ENCODE measurements around the gene RAB22A. TPM values are rescaled to one million over a fixed set of nuclear protein-coding genes. Genes with fewer than 3 reads are reported as not detected.
A peak's percentile ranks its signal among the peaks of the same experiment; 100 is the strongest.

RAB22A gene
- total and polyA plus RNA-seq, 7 donors = 8.0 to 21.6 (median 17.6) TPM

DNA sequence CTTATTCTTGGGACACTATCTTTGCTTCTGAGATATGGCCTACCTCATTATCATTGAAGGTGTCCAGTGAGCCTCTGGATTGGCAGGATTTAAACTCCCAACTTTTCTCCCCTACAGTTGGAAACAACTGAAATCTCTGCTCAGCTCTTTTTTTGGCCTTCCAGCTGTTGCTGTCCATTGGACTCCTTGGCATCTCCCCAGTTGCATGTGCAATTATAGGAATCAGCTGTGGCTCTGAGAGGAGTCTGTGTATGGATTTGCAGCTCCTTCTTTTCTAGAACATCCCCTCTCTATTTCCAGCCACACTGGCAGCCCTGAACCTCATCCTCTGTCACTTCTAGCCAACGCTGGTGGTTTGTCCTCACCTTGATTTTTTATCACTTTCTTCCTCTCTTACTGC lies 21.2 kb downstream of the RAB22A start:
- no peak overlapping the region for H3K4me3 ChIP-seq
- TF ChIP-seq POLR2A (IDR thresholded peaks at IDR 0.05) = no peak
- no peak for TF ChIP-seq EP300 (IDR thresholded peaks at IDR 0.05)
- TF ChIP-seq CTCF (IDR thresholded peaks at IDR 0.05) = no peak
- TF ChIP-seq POLR2AphosphoS5 (IDR thresholded peaks at IDR 0.05) = no peak
- H3K4me1 ChIP-seq = peaks cover 0 to 40% (median 24%) of the 10 kb centered on the region in 4 donors
- no peaks in the 10 kb centered on the region for H3K36me3 ChIP-seq
- intact Hi-C loops (cut with DNase I) = no loop called here
- H3K27me3 ChIP-seq = no peaks in the 10 kb centered on the region
- no peak for DNase-seq
- H3K9me3 ChIP-seq = no peaks in the 10 kb centered on the region
- peak overlapping the region in 2 of 4 donors; percentile 3 to 33 for H3K27ac ChIP-seq
- 56 to 88% methylated on average over 1 of the region's 1 CpG for WGBS, 2 donors

GRCh38 chr20:58331961-58332551 lies 22.5 kb downstream of the RAB22A start:
- no peaks in the 10 kb centered on the region for H3K9me3 ChIP-seq
- DNase-seq = no peak
- peaks cover 0 to 39% (median 24%) of the 10 kb centered on the region in 4 donors for H3K4me1 ChIP-seq
- H3K4me3 ChIP-seq = no peak overlapping the region
- H3K27me3 ChIP-seq = no peaks in the 10 kb centered on the region
- TF ChIP-seq POLR2AphosphoS5 (IDR thresholded peaks at IDR 0.05) (no peak), EP300 (IDR thresholded peaks at IDR 0.05) (no peak), CTCF (IDR thresholded peaks at IDR 0.05) (no peak), POLR2A (IDR thresholded peaks at IDR 0.05) (no peak)
- intact Hi-C loops (cut with DNase I) = no loop called here
- WGBS, 2 donors = 34 to 61% methylated on average over 3 of the region's 3 CpGs
- H3K27ac ChIP-seq = no peak overlapping the region
- no peaks in the 10 kb centered on the region for H3K36me3 ChIP-seq

GRCh38 chr20:58339741-58340140 lies 30.2 kb downstream of the RAB22A start:
- no peak overlapping the region for H3K4me3 ChIP-seq
- no peak for DNase-seq
- no peak for TF ChIP-seq POLR2AphosphoS5 (IDR thresholded peaks at IDR 0.05)
- no peak for TF ChIP-seq CTCF (IDR thresholded peaks at IDR 0.05)
- no peak for TF ChIP-seq POLR2A (IDR thresholded peaks at IDR 0.05)
- no peak for TF ChIP-seq EP300 (IDR thresholded peaks at IDR 0.05)
- peaks cover 0 to 2% (median 0%) of the 10 kb centered on the region in 4 donors for H3K36me3 ChIP-seq
- H3K27ac ChIP-seq = no peak overlapping the region
- WGBS, 2 donors = 97 to 99% methylated on average over 6 of the region's 6 CpGs
- H3K9me3 ChIP-seq = no peaks in the 10 kb centered on the region
- intact Hi-C loops (cut with DNase I) = no loop called here
- no peaks in the 10 kb centered on the region for H3K27me3 ChIP-seq
- peaks cover 0 to 9% (median 0%) of the 10 kb centered on the region in 4 donors for H3K4me1 ChIP-seq

DNA sequence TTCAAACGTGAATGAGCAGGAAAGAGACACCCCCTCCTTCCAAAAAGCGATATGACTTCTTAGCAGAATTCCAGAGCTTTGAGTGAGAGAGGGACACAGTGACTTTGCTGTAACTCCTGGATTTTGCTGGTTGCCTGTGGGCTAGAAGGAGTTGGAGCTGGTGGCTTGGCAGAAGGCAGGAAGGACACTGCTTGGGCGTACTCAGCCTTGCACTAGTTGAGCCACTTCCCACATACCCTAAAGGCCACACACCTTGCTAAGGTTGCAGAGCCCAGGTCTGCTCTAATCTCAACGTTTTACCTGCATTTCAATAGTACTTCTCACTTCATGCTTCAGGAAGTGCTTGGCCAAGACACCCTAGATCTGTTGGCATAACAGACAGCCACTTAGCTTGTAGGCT lies 30.6 kb downstream of the RAB22A start:
- no peak overlapping the region for H3K4me3 ChIP-seq
- intact Hi-C loops (cut with DNase I) = no loop called here

More for the DNA sequence above, 30.6 kb downstream of the RAB22A start:
- no peak overlapping the region for H3K27ac ChIP-seq
- TF ChIP-seq POLR2A (IDR thresholded peaks at IDR 0.05) (no peak), EP300 (IDR thresholded peaks at IDR 0.05) (no peak), CTCF (IDR thresholded peaks at IDR 0.05) (no peak), POLR2AphosphoS5 (IDR thresholded peaks at IDR 0.05) (no peak)
- H3K4me1 ChIP-seq = peaks cover 0 to 9% (median 0%) of the 10 kb centered on the region in 4 donors
- no peaks in the 10 kb centered on the region for H3K9me3 ChIP-seq
- no peak for DNase-seq
- no peaks in the 10 kb centered on the region for H3K27me3 ChIP-seq
- H3K36me3 ChIP-seq = peaks cover 0 to 6% (median 1%) of the 10 kb centered on the region in 4 donors
- WGBS, 2 donors = 87 to 92% methylated on average over 4 of the region's 4 CpGs

Measured in sigmoid colon (tissue), 7 donors.